T-helper 1 cell treated with Interleukin-12 subunit alpha and Interleukin-12 subunit beta and Interleukin-4 antibody, amounts not matched to agents 30 ng/mL and 1 ng/mL, for 36 hours (primary cell): Measurements from ENCODE around the gene HNRNPAB. TPM values are rescaled to one million over a fixed set of nuclear protein-coding genes. Genes with fewer than 3 reads are reported as not detected.

Experiments
- intact Hi-C: fragments of 100-400 bp; cut with micrococcal nuclease; formaldehyde crosslinking; loops from one replicate; pipeline ENCODE4 v1.15.1; 2024
- total RNA-seq: library from RNA; stranded (reverse); gene quantifications from 2 replicates; pipeline ENCODE4 v1.2.3, GENCODE V29; 2022

The HNRNPAB gene
- 206 and 210 TPM in 2 replicates for total RNA-seq

- intact Hi-C loops = loop anchor here (1.0 to 10.0 kb wide), 12 partner anchors 14 to 1820 kb away; partner anchors contain the start of genes COL23A1, HIGD2A, NOP16 and PHYKPL
Measured at GRCh38 chr5:178204182-178204934, at the start of gene HNRNPAB. HNRNPAB (plus strand) TSS chr5:178204533; CDS start chr5:178204838, 305 bp downstream.

GRCh38 chr5:178155065-178155464, 49.3 kb upstream of the HNRNPAB start:
- intact Hi-C loops = loop anchor here (10.0 kb wide), 1 partner anchor 470 kb away; the partner anchor contains the start of gene CLK4

GRCh38 chr5:178160176-178160575, 44.2 kb upstream of the HNRNPAB start:
- intact Hi-C loops = no loop called here

GRCh38 chr5:178162481-178162880, 41.9 kb upstream of the HNRNPAB start:
- intact Hi-C loops = no loop called here

- intact Hi-C loops = loop anchor here (1.0 kb wide), 6 partner anchors 11 to 102 kb away; partner anchors contain the start of genes HNRNPAB and NHP2
Measured at GRCh38 chr5:178163772-178164735, 40.3 kb upstream of the HNRNPAB start.

- intact Hi-C loops = no loop called here
Measured at GRCh38 chr5:178165581-178165980, 38.8 kb upstream of the HNRNPAB start.

- intact Hi-C loops = no loop called here
Measured at GRCh38 chr5:178170455-178170854, 33.9 kb upstream of the HNRNPAB start.

GRCh38 chr5:178174456-178174855, 29.9 kb upstream of the HNRNPAB start:
- intact Hi-C loops = no loop called here

- intact Hi-C loops = no loop called here
Measured at GRCh38 chr5:178176791-178177190, 27.5 kb upstream of the HNRNPAB start.

- intact Hi-C loops = no loop called here
Measured at GRCh38 chr5:178177569-178177968, 26.8 kb upstream of the HNRNPAB start.

- intact Hi-C loops = no loop called here
Measured at GRCh38 chr5:178180141-178180863, 24.0 kb upstream of the HNRNPAB start.

GRCh38 chr5:178182158-178182876, 22.0 kb upstream of the HNRNPAB start:
- intact Hi-C loops = no loop called here

- intact Hi-C loops = no loop called here
Measured at GRCh38 chr5:178186427-178186826, 17.9 kb upstream of the HNRNPAB start.

GRCh38 chr5:178187014-178187413, 17.3 kb upstream of the HNRNPAB start, which contains the start of gene GMCL2:
GMCL2 (minus strand) TSS chr5:178187371; CDS start chr5:178187299, 72 bp downstream.
- intact Hi-C loops = no loop called here

GRCh38 chr5:178189433-178189832, 14.9 kb upstream of the HNRNPAB start:
- intact Hi-C loops = no loop called here

GRCh38 chr5:178191661-178192060, 12.7 kb upstream of the HNRNPAB start:
- intact Hi-C loops = no loop called here

GRCh38 chr5:178192244-178192643, 12.1 kb upstream of the HNRNPAB start:
- intact Hi-C loops = no loop called here

- intact Hi-C loops = no loop called here
Measured at GRCh38 chr5:178192787-178193186, 11.5 kb upstream of the HNRNPAB start.

- intact Hi-C loops = no loop called here
Measured at GRCh38 chr5:178193251-178193809, 11.0 kb upstream of the HNRNPAB start.

GRCh38 chr5:178194026-178194425, 10.3 kb upstream of the HNRNPAB start:
- intact Hi-C loops = no loop called here
